HEK293 (cell line): ENCODE data around the gene SLC17A1.
"Not testable (repeated sequence)": the region's sequence is repeated elsewhere in the genome, so short reads cannot be mapped to it uniquely, and the experiment has no call there.

Source experiments
- KLF10 ChIP-seq: fragments of 450-650 bp; IDR thresholded peaks from 2 replicates; pipeline ENCODE4 v1.5.1; 2018; ENCODE audit warnings: missing biosample characterization, mild to moderate bottlenecking, missing genetic modification characterization
- KLF7 ChIP-seq: fragments of 450-650 bp; formaldehyde crosslinking; IDR thresholded peaks from 2 replicates; pipeline ENCODE4 v1.5.1; 2016; ENCODE audit warnings: missing biosample characterization, missing genetic modification characterization, borderline replicate concordance
- ZBTB7A ChIP-seq: fragments of 450-650 bp; formaldehyde crosslinking; IDR thresholded peaks from 2 replicates; pipeline ENCODE4 v1.5.1; 2016; ENCODE audit warnings: low read depth, missing biosample characterization, missing genetic modification characterization
- ZNF155 ChIP-seq: fragments of 450-650 bp; formaldehyde crosslinking; IDR thresholded peaks from 2 replicates; pipeline ENCODE4 v1.5.1; 2016; ENCODE audit warnings: missing biosample characterization, missing genetic modification characterization
- ZNF311 ChIP-seq: fragments of 450-650 bp; formaldehyde crosslinking; IDR thresholded peaks from 2 replicates; pipeline ENCODE4 v1.5.1; 2017; ENCODE audit warnings: missing biosample characterization, missing genetic modification characterization, borderline replicate concordance
- ZNF366 ChIP-seq: fragments of 450-650 bp; formaldehyde crosslinking; conservative IDR thresholded peaks from 2 replicates; pipeline ENCODE4 v1.5.1; 2016; ENCODE audit warnings: missing biosample characterization, missing genetic modification characterization
- ZNF558 ChIP-seq: fragments of 450-650 bp; formaldehyde crosslinking; IDR thresholded peaks from 2 replicates; pipeline ENCODE4 v1.5.1; 2016; ENCODE audit warnings: missing biosample characterization, missing genetic modification characterization
- TF ChIP-seq, protein P1 (sequence below): fragments of 450-650 bp; formaldehyde crosslinking; IDR thresholded peaks from 2 replicates; pipeline ENCODE4 v1.5.1; 2016; ENCODE audit warnings: missing biosample characterization, missing genetic modification characterization
- TF ChIP-seq, protein P2 (sequence below): sonication (generic); formaldehyde crosslinking; IDR thresholded peaks from 2 replicates; pipeline ENCODE4 v1.8.1; 2022; ENCODE audit warnings: mild to moderate bottlenecking, moderate library complexity, missing genetic modification reagents
- TF ChIP-seq, protein P3 (sequence below): fragments of 450-650 bp; formaldehyde crosslinking; IDR thresholded peaks from 2 replicates; pipeline ENCODE4 v1.5.1; 2016; ENCODE audit warnings: missing biosample characterization, missing genetic modification characterization, low read depth
- TF ChIP-seq, protein P4 (sequence below): fragments of 450-650 bp; formaldehyde crosslinking; IDR thresholded peaks from 2 replicates; pipeline ENCODE4 v1.5.1; 2016; ENCODE audit warnings: missing biosample characterization, missing genetic modification characterization

DNA sequence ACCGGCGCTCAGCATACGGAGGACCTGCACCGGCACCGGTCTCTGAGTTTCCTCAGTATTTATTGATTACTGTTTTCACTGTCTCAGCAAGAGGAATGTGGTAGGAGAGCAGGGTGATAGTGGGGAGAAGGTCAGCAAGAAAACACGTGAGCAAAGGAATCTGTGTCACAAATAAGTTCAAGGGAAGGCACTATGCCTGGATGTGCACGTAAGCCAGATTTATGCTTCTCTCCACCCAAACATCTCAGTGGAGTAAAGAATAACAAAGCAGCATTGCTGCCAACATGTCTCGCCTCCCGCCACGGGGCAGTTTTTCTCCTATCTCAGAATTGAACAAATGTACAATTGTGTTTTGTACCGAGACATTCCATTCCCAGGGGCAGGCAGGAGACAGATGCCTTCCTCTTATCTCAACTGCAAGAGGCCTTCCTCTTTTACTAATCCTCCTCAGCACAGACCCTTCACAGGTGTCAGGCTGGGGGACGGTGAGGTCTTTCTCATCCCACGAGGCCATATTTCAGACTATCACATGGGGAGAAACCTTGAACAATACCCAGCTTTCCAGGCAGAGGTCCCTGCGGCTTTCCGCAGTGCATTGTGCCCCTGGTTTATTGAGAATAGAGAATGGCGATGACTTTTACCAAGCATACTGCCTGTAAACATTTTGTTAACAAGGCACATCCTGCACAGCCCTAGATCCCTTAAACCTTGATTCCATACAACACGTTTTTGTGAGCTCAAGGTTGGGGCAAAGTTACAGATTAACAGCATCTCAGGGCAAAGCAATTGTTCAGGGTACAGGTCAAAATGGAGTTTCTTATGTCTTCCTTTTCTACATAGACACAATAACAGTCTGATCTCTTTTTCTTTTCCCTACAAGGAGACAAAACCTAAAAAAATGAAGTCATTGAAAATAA is 83.0 kb downstream of the SLC17A1 start:
- TF ChIP-seq, protein P1, sequence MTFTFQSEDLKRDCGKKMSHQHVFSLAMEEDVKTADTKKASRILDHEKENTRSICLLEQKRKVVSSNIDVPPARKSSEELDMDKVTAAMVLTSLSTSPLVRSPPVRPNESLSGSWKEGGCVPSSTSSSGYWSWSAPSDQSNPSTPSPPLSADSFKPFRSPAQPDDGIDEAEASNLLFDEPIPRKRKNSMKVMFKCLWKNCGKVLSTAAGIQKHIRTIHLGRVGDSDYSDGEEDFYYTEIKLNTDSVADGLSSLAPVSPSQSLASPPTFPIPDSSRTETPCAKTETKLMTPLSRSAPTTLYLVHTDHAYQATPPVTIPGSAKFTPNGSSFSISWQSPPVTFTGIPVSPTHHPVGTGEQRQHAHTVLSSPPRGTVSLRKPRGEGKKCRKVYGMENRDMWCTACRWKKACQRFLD = not testable (repeated sequence)
- not testable (repeated sequence) for TF ChIP-seq KLF10 (tag by site-specific recombination); ZNF366; ZNF558 (tag by site-specific recombination); ZBTB7A; KLF7; ZNF155; ZNF311
- TF ChIP-seq, protein P2, sequence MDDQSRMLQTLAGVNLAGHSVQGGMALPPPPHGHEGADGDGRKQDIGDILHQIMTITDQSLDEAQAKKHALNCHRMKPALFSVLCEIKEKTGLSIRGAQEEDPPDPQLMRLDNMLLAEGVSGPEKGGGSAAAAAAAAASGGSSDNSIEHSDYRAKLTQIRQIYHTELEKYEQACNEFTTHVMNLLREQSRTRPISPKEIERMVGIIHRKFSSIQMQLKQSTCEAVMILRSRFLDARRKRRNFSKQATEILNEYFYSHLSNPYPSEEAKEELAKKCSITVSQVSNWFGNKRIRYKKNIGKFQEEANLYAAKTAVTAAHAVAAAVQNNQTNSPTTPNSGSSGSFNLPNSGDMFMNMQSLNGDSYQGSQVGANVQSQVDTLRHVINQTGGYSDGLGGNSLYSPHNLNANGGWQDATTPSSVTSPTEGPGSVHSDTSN (CRISPR knock-in tag) = not testable (repeated sequence)
- TF ChIP-seq, protein P3, sequence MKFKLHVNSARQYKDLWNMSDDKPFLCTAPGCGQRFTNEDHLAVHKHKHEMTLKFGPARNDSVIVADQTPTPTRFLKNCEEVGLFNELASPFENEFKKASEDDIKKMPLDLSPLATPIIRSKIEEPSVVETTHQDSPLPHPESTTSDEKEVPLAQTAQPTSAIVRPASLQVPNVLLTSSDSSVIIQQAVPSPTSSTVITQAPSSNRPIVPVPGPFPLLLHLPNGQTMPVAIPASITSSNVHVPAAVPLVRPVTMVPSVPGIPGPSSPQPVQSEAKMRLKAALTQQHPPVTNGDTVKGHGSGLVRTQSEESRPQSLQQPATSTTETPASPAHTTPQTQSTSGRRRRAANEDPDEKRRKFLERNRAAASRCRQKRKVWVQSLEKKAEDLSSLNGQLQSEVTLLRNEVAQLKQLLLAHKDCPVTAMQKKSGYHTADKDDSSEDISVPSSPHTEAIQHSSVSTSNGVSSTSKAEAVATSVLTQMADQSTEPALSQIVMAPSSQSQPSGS (tag by site-specific recombination) = not testable (repeated sequence)
- TF ChIP-seq, protein P4, sequence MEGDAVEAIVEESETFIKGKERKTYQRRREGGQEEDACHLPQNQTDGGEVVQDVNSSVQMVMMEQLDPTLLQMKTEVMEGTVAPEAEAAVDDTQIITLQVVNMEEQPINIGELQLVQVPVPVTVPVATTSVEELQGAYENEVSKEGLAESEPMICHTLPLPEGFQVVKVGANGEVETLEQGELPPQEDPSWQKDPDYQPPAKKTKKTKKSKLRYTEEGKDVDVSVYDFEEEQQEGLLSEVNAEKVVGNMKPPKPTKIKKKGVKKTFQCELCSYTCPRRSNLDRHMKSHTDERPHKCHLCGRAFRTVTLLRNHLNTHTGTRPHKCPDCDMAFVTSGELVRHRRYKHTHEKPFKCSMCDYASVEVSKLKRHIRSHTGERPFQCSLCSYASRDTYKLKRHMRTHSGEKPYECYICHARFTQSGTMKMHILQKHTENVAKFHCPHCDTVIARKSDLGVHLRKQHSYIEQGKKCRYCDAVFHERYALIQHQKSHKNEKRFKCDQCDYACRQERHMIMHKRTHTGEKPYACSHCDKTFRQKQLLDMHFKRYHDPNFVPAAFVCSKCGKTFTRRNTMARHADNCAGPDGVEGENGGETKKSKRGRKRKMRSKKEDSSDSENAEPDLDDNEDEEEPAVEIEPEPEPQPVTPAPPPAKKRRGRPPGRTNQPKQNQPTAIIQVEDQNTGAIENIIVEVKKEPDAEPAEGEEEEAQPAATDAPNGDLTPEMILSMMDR (tag by site-specific recombination) = not testable (repeated sequence)
